Astrocyte of the spinal cord (primary cell): ENCODE data around the gene DNAJC9.
A peak's percentile ranks its signal among the peaks of the same experiment; 100 is the strongest.

Experiments used
- DNase-seq: peaks from one replicate; pipeline ENCODE4 v3.0.0; 2011; ENCODE audit warnings: low read depth, low spot score
- H3K4me3 ChIP-seq: 2 replicates; pipeline ENCODE4 v1.5.1; 2011; ENCODE audit warnings: low read depth, mild to moderate bottlenecking, low read length, moderate library complexity
- CTCF ChIP-seq: IDR thresholded peaks from 2 replicates; pipeline ENCODE4 v1.5.1; 2012; ENCODE audit warnings: low read depth, mild to moderate bottlenecking, low read length, inconsistent platforms
- in situ Hi-C: cut with HindIII; loops from 2 replicates; pipeline ENCODE4 v1.10.0; 2017; ENCODE audit warnings: low sequenced_read_pairs

DNAJC9 gene

GRCh38 chr10:73217628-73218027 lies 29.4 kb downstream of the DNAJC9 start:
- TF ChIP-seq CTCF, result no peak
- in situ Hi-C loops, result no loop called here
- H3K4me3 ChIP-seq, result no peak overlapping the region
- no peak for DNase-seq

- no peak overlapping the region for H3K4me3 ChIP-seq
- in situ Hi-C loops, result no loop called here
- DNase-seq, result no peak
- TF ChIP-seq CTCF, result no peak
Observed at GRCh38 chr10:73215749-73216148, 31.3 kb downstream of the DNAJC9 start.

- in situ Hi-C loops, result no loop called here
- no peak overlapping the region for H3K4me3 ChIP-seq
- no peak for TF ChIP-seq CTCF
- no peak for DNase-seq
Observed at GRCh38 chr10:73211106-73211811, 35.8 kb downstream of the DNAJC9 start.

GRCh38 chr10:73210395-73211105 lies 36.5 kb downstream of the DNAJC9 start:
- no peak for DNase-seq
- no peak overlapping the region for H3K4me3 ChIP-seq
- no peak for TF ChIP-seq CTCF
- in situ Hi-C loops, result no loop called here

GRCh38 chr10:73209705-73210104 lies 37.4 kb downstream of the DNAJC9 start:
- in situ Hi-C loops, result no loop called here
- no peak for TF ChIP-seq CTCF
- DNase-seq, result peak; percentile 13
- H3K4me3 ChIP-seq, result no peak overlapping the region

- no peak for TF ChIP-seq CTCF
- no peak for DNase-seq
- H3K4me3 ChIP-seq, result no peak overlapping the region
- in situ Hi-C loops, result no loop called here
Observed at GRCh38 chr10:73207883-73208282, 39.2 kb downstream of the DNAJC9 start.
